DOHH2 (cell line): ENCODE results near the gene LRRC56.

Experiments used
- H3F3A ChIP-seq: fragments of 200-600 bp; sonication (generic), shearing (Covaris generic); 2 replicates; pipeline ENCODE4 v1.6.0; 2016; ENCODE audit warnings: antibody characterized with exemption, mild to moderate bottlenecking; ENCODE audit not compliant: control insufficient read depth, insufficient read depth
- H3K27ac ChIP-seq: fragments of 200-600 bp; sonication (generic); 2 replicates; pipeline ENCODE4 v1.5.1; 2014; ENCODE audit warnings: low read depth, mild to moderate bottlenecking, low read length, moderate library complexity
- H3K27me3 ChIP-seq: fragments of 200-600 bp; sonication (generic); 2 replicates; pipeline ENCODE4 v1.6.1; 2014; ENCODE audit warnings: mild to moderate bottlenecking, low read length, mixed read lengths; ENCODE audit not compliant: control insufficient read depth
- H3K36me3 ChIP-seq: fragments of 200-600 bp; sonication (generic); 2 replicates; pipeline ENCODE4 v1.6.1; 2014; ENCODE audit warnings: mild to moderate bottlenecking, low read length, moderate library complexity, mixed read lengths; ENCODE audit not compliant: control insufficient read depth
- H3K4me1 ChIP-seq: fragments of 200-600 bp; sonication (generic); 2 replicates; pipeline ENCODE4 v1.6.1; 2014; ENCODE audit warnings: mild to moderate bottlenecking, low read length, mixed read lengths; ENCODE audit not compliant: control insufficient read depth
- H3K4me2 ChIP-seq: fragments of 200-600 bp; sonication (generic); 2 replicates; pipeline ENCODE4 v1.6.0; 2014; ENCODE audit warnings: mild to moderate bottlenecking, low read length, moderate library complexity
- H3K4me3 ChIP-seq: fragments of 200-600 bp; sonication (generic); 2 replicates; pipeline ENCODE4 v1.5.1; 2014; ENCODE audit warnings: mild to moderate bottlenecking, low read length, mixed read lengths
- H3K79me2 ChIP-seq: fragments of 200-600 bp; sonication (generic); 2 replicates; pipeline ENCODE4 v1.6.1; 2014; ENCODE audit warnings: mild to moderate bottlenecking, low read length, mixed read lengths; ENCODE audit not compliant: control insufficient read depth
- H3K9me2 ChIP-seq: fragments of 200-600 bp; sonication (generic); replicated peaks from 2 replicates; pipeline ENCODE4 v1.6.1; 2014; ENCODE audit warnings: mild to moderate bottlenecking, low read length, mixed read lengths; ENCODE audit not compliant: control insufficient read depth
- H3K9me3 ChIP-seq: fragments of 200-600 bp; sonication (generic); 2 replicates; pipeline ENCODE4 v1.6.1; 2014; ENCODE audit warnings: antibody characterized with exemption, low read length, mixed read lengths; ENCODE audit not compliant: control insufficient read depth, insufficient read depth
- H4K20me1 ChIP-seq: fragments of 200-600 bp; sonication (generic); 2 replicates; pipeline ENCODE4 v1.6.0; 2014; ENCODE audit warnings: low read depth, mild to moderate bottlenecking, antibody characterized with exemption, low read length, moderate library complexity; ENCODE audit not compliant: control insufficient read depth, insufficient read depth
- EZH2phosphoT487 ChIP-seq: fragments of 200-600 bp; sonication (generic); IDR thresholded peaks from 2 replicates; pipeline ENCODE4 v1.6.1; 2017; ENCODE audit warnings: borderline replicate concordance, mild to moderate bottlenecking, antibody characterized with exemption, low read length, moderate library complexity, mixed read lengths
- TF ChIP-seq, protein P1 (sequence below): fragments of 200-600 bp; sonication (generic); IDR thresholded peaks from one replicate; pipeline ENCODE4 v1.5.1; 2014; ENCODE audit warnings: antibody characterized with exemption, mild to moderate bottlenecking, low read depth, low read length; ENCODE audit not compliant: poor library complexity, severe bottlenecking

LRRC56 gene

DNA sequence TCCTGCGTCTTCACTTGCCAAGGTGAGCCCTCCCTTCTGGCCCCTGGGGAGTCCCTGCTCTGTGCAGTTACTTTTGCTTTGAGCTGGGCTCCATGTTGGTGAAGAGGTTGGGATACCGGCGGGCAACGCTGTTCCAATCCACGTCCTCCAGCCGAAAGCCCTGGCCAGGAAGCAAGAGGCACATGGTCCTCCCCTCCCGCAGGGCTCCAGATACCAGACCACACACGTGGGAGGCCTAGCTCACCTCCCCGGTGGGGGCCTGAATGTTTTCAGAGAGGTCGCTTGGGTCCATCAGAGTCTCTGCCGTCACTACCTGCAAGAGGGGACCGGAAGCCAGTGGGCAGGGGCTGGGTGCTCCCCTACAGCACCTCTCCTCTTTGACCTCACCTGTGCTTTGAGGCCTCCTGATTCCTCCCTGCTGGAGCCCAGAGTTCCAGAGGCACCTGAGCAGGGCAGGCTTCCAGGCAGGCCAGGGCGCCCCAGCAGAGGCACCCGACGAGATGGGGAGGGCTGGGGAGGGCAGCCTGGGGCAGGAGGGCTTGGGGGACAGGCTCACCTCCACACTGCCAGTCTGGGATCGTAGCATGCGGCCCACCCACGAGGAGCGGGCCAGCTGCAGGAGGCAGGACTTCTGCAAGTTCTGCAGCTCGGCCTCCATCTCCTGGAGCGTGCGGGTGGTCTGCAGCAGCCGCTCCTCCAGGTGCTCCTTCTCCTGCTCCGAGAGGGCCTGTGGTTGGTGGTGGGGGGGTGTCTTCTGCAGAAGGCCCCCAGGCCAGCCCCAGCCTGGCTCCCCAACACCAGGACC, 20.2 kb downstream of the LRRC56 start:
- H3K9me2 ChIP-seq: no peaks in the 10 kb centered on the region
- no peak overlapping the region for H3K4me2 ChIP-seq
- no peak for TF ChIP-seq EZH2phosphoT487
- TF ChIP-seq, protein P1, sequence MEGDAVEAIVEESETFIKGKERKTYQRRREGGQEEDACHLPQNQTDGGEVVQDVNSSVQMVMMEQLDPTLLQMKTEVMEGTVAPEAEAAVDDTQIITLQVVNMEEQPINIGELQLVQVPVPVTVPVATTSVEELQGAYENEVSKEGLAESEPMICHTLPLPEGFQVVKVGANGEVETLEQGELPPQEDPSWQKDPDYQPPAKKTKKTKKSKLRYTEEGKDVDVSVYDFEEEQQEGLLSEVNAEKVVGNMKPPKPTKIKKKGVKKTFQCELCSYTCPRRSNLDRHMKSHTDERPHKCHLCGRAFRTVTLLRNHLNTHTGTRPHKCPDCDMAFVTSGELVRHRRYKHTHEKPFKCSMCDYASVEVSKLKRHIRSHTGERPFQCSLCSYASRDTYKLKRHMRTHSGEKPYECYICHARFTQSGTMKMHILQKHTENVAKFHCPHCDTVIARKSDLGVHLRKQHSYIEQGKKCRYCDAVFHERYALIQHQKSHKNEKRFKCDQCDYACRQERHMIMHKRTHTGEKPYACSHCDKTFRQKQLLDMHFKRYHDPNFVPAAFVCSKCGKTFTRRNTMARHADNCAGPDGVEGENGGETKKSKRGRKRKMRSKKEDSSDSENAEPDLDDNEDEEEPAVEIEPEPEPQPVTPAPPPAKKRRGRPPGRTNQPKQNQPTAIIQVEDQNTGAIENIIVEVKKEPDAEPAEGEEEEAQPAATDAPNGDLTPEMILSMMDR: no peak
- H3K27ac ChIP-seq: no peak overlapping the region
- H3K27me3 ChIP-seq: peaks cover 32% of the 10 kb centered on the region
- no peaks in the 10 kb centered on the region for H3K36me3 ChIP-seq
- H3K9me3 ChIP-seq: no peaks in the 10 kb centered on the region
- peaks cover 29% of the 10 kb centered on the region for H3K4me1 ChIP-seq
- H3F3A ChIP-seq: no peaks in the 10 kb centered on the region
- peaks cover 6% of the 10 kb centered on the region for H3K79me2 ChIP-seq
- no peak overlapping the region for H3K4me3 ChIP-seq
- H4K20me1 ChIP-seq: no peaks in the 10 kb centered on the region

DNA sequence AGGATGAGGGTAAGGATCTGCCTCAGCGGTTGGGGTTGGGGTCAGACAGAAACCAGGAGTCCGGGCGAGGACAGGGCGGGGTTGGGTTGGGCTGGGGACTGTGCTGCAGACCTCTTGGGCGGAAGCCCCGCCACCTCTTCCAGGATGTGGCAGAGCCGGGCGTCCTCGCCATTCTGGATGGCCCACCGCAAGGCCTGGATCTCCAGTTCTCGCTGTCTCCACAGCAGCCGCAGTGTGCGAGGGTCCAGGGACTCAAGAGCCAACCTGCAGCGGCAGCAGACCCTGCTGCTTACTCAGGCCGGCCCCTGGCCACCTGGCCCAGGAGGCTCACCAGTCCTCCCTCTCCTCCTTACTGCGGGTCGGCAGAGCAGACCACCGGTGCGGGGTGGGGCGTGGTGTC, 21.2 kb downstream of the LRRC56 start:
- peaks cover 29% of the 10 kb centered on the region for H3K4me1 ChIP-seq
- H3K9me2 ChIP-seq: no peaks in the 10 kb centered on the region
- TF ChIP-seq EZH2phosphoT487: no peak
- TF ChIP-seq, protein P1: no peak
- H3K4me3 ChIP-seq: no peak overlapping the region
- H3K27ac ChIP-seq: no peak overlapping the region
- H3K36me3 ChIP-seq: no peaks in the 10 kb centered on the region
- H3K4me2 ChIP-seq: no peak overlapping the region
- peaks cover 32% of the 10 kb centered on the region for H3K27me3 ChIP-seq
- no peaks in the 10 kb centered on the region for H3K9me3 ChIP-seq
- H3K79me2 ChIP-seq: peaks cover 6% of the 10 kb centered on the region
- H4K20me1 ChIP-seq: no peaks in the 10 kb centered on the region
- no peaks in the 10 kb centered on the region for H3F3A ChIP-seq

DNA sequence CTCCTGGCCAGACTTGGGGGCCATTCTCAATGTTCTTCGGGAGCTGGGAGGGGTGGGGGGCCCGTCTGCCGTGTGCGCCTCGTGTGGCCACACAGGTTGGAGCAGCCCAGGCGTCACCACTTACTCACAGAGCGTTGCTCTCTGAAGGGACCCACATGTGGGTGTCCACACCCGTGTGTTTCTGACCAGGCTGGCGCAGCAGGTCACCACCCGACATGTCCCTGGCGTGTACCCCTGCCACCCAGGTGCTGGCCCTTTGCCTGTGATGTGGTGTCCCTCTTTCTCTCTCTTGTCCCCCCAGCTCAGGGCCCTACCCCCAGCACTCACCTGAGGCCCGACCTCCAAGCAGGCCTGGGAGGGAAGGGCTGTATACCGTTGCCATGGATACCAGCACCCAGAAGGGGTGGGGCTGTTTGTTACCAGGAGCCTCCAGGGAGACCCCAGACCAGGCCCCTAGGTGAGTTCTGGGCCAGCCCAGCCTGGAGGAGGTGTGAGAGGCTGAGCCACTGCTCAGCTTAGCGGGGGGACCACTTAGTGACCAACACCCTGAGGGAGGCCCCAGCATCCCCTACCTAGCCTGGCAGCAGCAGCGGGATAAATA, 21.8 kb downstream of the LRRC56 start:
- Histone ChIP-seq H3K4me1 (peaks cover 29% of the 10 kb centered on the region), H3K79me2 (peaks cover 6% of the 10 kb centered on the region), H3K36me3 (no peaks in the 10 kb centered on the region), H3K27me3 (peaks cover 32% of the 10 kb centered on the region), H3K4me2 (no peak overlapping the region), H3K27ac (no peak overlapping the region), H3F3A (no peaks in the 10 kb centered on the region), H3K4me3 (no peak overlapping the region), H3K9me2 (no peaks in the 10 kb centered on the region), H4K20me1 (no peaks in the 10 kb centered on the region), H3K9me3 (no peaks in the 10 kb centered on the region)
- TF ChIP-seq EZH2phosphoT487: no peak
- TF ChIP-seq, protein P1: peak; percentile 20
